H1 (cell line): ENCODE measurements around the gene PPP1R1C.

Source experiments
- CHD1 ChIP-seq: IDR thresholded peaks from 2 replicates; pipeline ENCODE4 v1.6.1; 2012; ENCODE audit warnings: low read depth, low read length, improper control_type of control experiment
- CHD2 ChIP-seq: IDR thresholded peaks from 2 replicates; pipeline ENCODE4 v1.6.1; 2012; ENCODE audit warnings: low read length, improper control_type of control experiment
- CTCF ChIP-seq, 3 experiments: IDR thresholded peaks; 1 replicate in 2 of 3; 2 replicates in 1 of 3; pipeline versions ENCODE4 v1.5.1 to v1.6.1; 2011; ENCODE audit warnings: low read length in 3 of 3, mild to moderate bottlenecking in 3 of 3, inconsistent platforms in 2 of 3, low read depth in 1 of 3, moderate library complexity in 1 of 3; ENCODE audit not compliant: insufficient read depth in 1 of 3; ENCODE audit errors: control extremely low read depth in 1 of 3
- EGR1 ChIP-seq: IDR thresholded peaks from 2 replicates; pipeline ENCODE4 v1.6.1; 2011; ENCODE audit warnings: low read depth, low read length, borderline replicate concordance
- EP300 ChIP-seq, 2 experiments: IDR thresholded peaks; 1 replicate in 1 of 2; 2 replicates in 1 of 2; pipeline ENCODE4 v1.6.1; 2011 to 2012; ENCODE audit warnings: low read depth in 2 of 2, low read length in 2 of 2, mild to moderate bottlenecking in 2 of 2, borderline replicate concordance in 1 of 2, inconsistent platforms in 1 of 2, moderate library complexity in 1 of 2
- MAFK ChIP-seq: IDR thresholded peaks from 2 replicates; pipeline ENCODE4 v1.6.1; 2012; ENCODE audit warnings: low read depth, mild to moderate bottlenecking, improper control_type of control experiment, low read length
- NANOG ChIP-seq: IDR thresholded peaks from 2 replicates; pipeline ENCODE4 v1.6.1; 2011; ENCODE audit warnings: low read length, low read depth, mild to moderate bottlenecking, inconsistent platforms; ENCODE audit not compliant: insufficient read depth, poor library complexity, severe bottlenecking
- NRF1 ChIP-seq: IDR thresholded peaks from 2 replicates; pipeline ENCODE4 v1.6.1; 2011; ENCODE audit warnings: mild to moderate bottlenecking, low read depth, low read length, improper control_type of control experiment
- RAD21 ChIP-seq, 2 experiments: IDR thresholded peaks in 1 of 2; conservative IDR thresholded peaks in 1 of 2; 2 replicates each; pipeline ENCODE4 v1.6.1; 2011; ENCODE audit warnings: low read depth in 2 of 2, low read length in 2 of 2, improper control_type of control experiment in 1 of 2, inconsistent platforms in 1 of 2, mild to moderate bottlenecking in 1 of 2, moderate library complexity in 1 of 2
- SUZ12 ChIP-seq: fragments of 200-600 bp; sonication (generic); IDR thresholded peaks from 2 replicates; pipeline ENCODE4 v1.6.1; 2012; ENCODE audit warnings: mild to moderate bottlenecking, inconsistent platforms, low read length, moderate library complexity, mixed read lengths

- no peak for TF ChIP-seq EP300 (IDR thresholded peaks at IDR 0.05; ENCODE audit: borderline replicate concordance in 1 of 2, low read depth in 2 of 2, low read length in 2 of 2)
- no peak for TF ChIP-seq RAD21 (IDR thresholded peaks at IDR 0.05 in 1 of 2, conservative IDR thresholded peaks at IDR 0.05 in 1 of 2; ENCODE audit: low read depth in 2 of 2, low read length in 2 of 2)
- no peak for TF ChIP-seq CTCF (IDR thresholded peaks at IDR 0.05; ENCODE audit: control extremely low read depth in 1 of 3, insufficient read depth in 1 of 3, low read depth in 1 of 3, low read length in 3 of 3)
- TF ChIP-seq CHD1: no peak
- TF ChIP-seq NRF1: no peak
- TF ChIP-seq EGR1: no peak
- TF ChIP-seq CHD2: no peak
- TF ChIP-seq MAFK: no peak
- no peak for TF ChIP-seq SUZ12
- TF ChIP-seq NANOG: no peak
Observed at GRCh38 chr2:182072861-182073260, 87.2 kb downstream of the PPP1R1C start.
